Esophagus muscularis mucosa (tissue), 4 donors: ENCODE measurements around the gene NOP10.

Experiments used
- EP300 ChIP-seq: sonication (generic); formaldehyde crosslinking; IDR thresholded peaks from one replicate; pipeline ENCODE4 v1.6.1; 2017; ENCODE audit warnings: antibody characterized with exemption
- POLR2A ChIP-seq: fragments of 450-650 bp; IDR thresholded peaks from one replicate; pipeline ENCODE4 v1.6.1; 2017; ENCODE audit warnings: antibody characterized with exemption, moderate library complexity, mild to moderate bottlenecking, low read depth
- POLR2AphosphoS5 ChIP-seq, 2 donors: sonication (generic); formaldehyde crosslinking; IDR thresholded peaks; one replicate each; pipeline ENCODE4 v1.6.1; 2017; ENCODE audit warnings: antibody characterized with exemption in 2 of 2
- TF ChIP-seq, protein P1 (sequence below), 3 experiments: fragments of 200-600 bp in 2 of 3; fragments of 450-650 bp in 1 of 3; sonication (generic) in 2 of 3; IDR thresholded peaks; one replicate each; pipeline ENCODE4 v1.5.1; 2017 to 2019; ENCODE audit warnings: antibody characterized with exemption in 3 of 3, mild to moderate bottlenecking in 2 of 3, moderate library complexity in 1 of 3

- TF ChIP-seq EP300, result no peak
- TF ChIP-seq, protein P1, sequence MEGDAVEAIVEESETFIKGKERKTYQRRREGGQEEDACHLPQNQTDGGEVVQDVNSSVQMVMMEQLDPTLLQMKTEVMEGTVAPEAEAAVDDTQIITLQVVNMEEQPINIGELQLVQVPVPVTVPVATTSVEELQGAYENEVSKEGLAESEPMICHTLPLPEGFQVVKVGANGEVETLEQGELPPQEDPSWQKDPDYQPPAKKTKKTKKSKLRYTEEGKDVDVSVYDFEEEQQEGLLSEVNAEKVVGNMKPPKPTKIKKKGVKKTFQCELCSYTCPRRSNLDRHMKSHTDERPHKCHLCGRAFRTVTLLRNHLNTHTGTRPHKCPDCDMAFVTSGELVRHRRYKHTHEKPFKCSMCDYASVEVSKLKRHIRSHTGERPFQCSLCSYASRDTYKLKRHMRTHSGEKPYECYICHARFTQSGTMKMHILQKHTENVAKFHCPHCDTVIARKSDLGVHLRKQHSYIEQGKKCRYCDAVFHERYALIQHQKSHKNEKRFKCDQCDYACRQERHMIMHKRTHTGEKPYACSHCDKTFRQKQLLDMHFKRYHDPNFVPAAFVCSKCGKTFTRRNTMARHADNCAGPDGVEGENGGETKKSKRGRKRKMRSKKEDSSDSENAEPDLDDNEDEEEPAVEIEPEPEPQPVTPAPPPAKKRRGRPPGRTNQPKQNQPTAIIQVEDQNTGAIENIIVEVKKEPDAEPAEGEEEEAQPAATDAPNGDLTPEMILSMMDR (IDR thresholded peaks at IDR 0.05), result no peak
- TF ChIP-seq POLR2A, result no peak
- no peak for TF ChIP-seq POLR2AphosphoS5 (IDR thresholded peaks at IDR 0.05)
These were observed 1.3 kb downstream of the NOP10 start for GRCh38 chr15:34341381-34342212.
